ENCODE data around the gene NTSR1. TPM values are rescaled to one million over a fixed set of nuclear protein-coding genes. Genes with fewer than 3 reads are reported as not detected.
"Not testable (repeated sequence)": the region's sequence is repeated elsewhere in the genome, so short reads cannot be mapped to it uniquely, and the experiment has no call there.

The NTSR1 gene
- total RNA-seq, 1 experiment from 2014 or later: 44.1 TPM

- CTCF ChIA-PET: no interaction called here
- TF ChIP-seq CTCF (IDR thresholded peaks at IDR 0.05) (no peak), REST (IDR thresholded peaks at IDR 0.05; ENCODE audit: insufficient read depth in 1 of 2, low read depth in 2 of 2, low read length in 1 of 2) (no peak), POLR2AphosphoS5 (IDR thresholded peaks at IDR 0.05; ENCODE audit: low read depth, low read length) (no peak), TCF7L2 (IDR thresholded peaks at IDR 0.05; ENCODE audit: low read depth, low read length) (no peak), SIN3A (IDR thresholded peaks at IDR 0.05; ENCODE audit: borderline replicate concordance, insufficient read depth, low read depth, low read length) (no peak)
- no peak overlapping the region for H3K4me3 ChIP-seq (ENCODE audit: low read depth in 2 of 2, low read length in 2 of 2)
Measured at GRCh38 chr20:62682912-62683517, 25.6 kb upstream of the NTSR1 start.

GRCh38 chr20:62683660-62684322 is 24.8 kb upstream of the NTSR1 start:
- in situ Hi-C loops (cut with HindIII; ENCODE audit: low pct_unique_long_range_greater_than_20kb, low sequenced_read_pairs): not testable (repeated sequence)

More at GRCh38 chr20:62682912-62683517, 25.6 kb upstream of the NTSR1 start:
- POLR2A ChIA-PET: no interaction called here
- Histone ChIP-seq H3K4me1 (ENCODE audit: control insufficient read depth, insufficient read depth, low read length) (peaks cover 6% of the 10 kb centered on the region), H3K36me3 (ENCODE audit: control insufficient read depth, insufficient read depth, low read length) (no peaks in the 10 kb centered on the region), H3K9me3 (ENCODE audit: control insufficient read depth, insufficient read depth, low read depth, low read length) (peaks cover 9% of the 10 kb centered on the region; the same call in 1 of the 2 replicates), H3K27me3 (ENCODE audit: control insufficient read depth, insufficient read depth, low read length) (no peaks in the 10 kb centered on the region), H3K27ac (ENCODE audit: low read length) (no peak overlapping the region)
- ATAC-seq (no peak), DNase-seq (ENCODE audit: low read depth, low spot score) (no peak)
- intact Hi-C loops (cut with micrococcal nuclease; ENCODE audit: unreplicated experiment) (no loop called here), in situ Hi-C loops (cut with HindIII; ENCODE audit: low pct_unique_long_range_greater_than_20kb, low sequenced_read_pairs) (no loop called here)
- no TSS peak for BruUV-seq (replicated peaks)

GRCh38 chr20:62684981-62685380 is 23.7 kb upstream of the NTSR1 start:
- Histone ChIP-seq H3K27ac (ENCODE audit: low read length) (no peak overlapping the region), H3K27me3 (ENCODE audit: control insufficient read depth, insufficient read depth, low read length) (no peaks in the 10 kb centered on the region), H3K36me3 (ENCODE audit: control insufficient read depth, insufficient read depth, low read length) (no peaks in the 10 kb centered on the region), H3K9me3 (ENCODE audit: control insufficient read depth, insufficient read depth, low read depth, low read length) (peaks cover 5% of the 10 kb centered on the region; the same call in 1 of the 2 replicates), H3K4me3 (ENCODE audit: low read depth in 2 of 2, low read length in 2 of 2) (no peak overlapping the region), H3K4me1 (ENCODE audit: control insufficient read depth, insufficient read depth, low read length) (peaks cover 13% of the 10 kb centered on the region)
- CTCF ChIA-PET: no interaction called here
- ATAC-seq (no peak), DNase-seq (ENCODE audit: low read depth, low spot score) (no peak)
- intact Hi-C loops (cut with micrococcal nuclease; ENCODE audit: unreplicated experiment): no loop called here
- BruUV-seq (replicated peaks): no TSS peak
- in situ Hi-C loops (cut with HindIII; ENCODE audit: low pct_unique_long_range_greater_than_20kb, low sequenced_read_pairs): no loop called here
- TF ChIP-seq POLR2AphosphoS5 (IDR thresholded peaks at IDR 0.05; ENCODE audit: low read depth, low read length) (no peak), CTCF (IDR thresholded peaks at IDR 0.05) (no peak), REST (IDR thresholded peaks at IDR 0.05; ENCODE audit: insufficient read depth in 1 of 2, low read depth in 2 of 2, low read length in 1 of 2) (no peak), TCF7L2 (IDR thresholded peaks at IDR 0.05; ENCODE audit: low read depth, low read length) (no peak), SIN3A (IDR thresholded peaks at IDR 0.05; ENCODE audit: borderline replicate concordance, insufficient read depth, low read depth, low read length) (no peak)
- POLR2A ChIA-PET: interaction anchor here (0.6 kb wide), 1 partner anchor 166 kb away, joined by 6 read pairs; no protein-coding TSS in a partner anchor

More at GRCh38 chr20:62683660-62684322, 24.8 kb upstream of the NTSR1 start:
- ChIA-PET POLR2A (interaction anchor here (0.6 kb wide), 1 partner anchor 111 kb away, joined by 3 read pairs; no protein-coding TSS in a partner anchor), CTCF (interaction anchor here (0.6 kb wide), 1 partner anchor 141 kb away, joined by 6 read pairs; no protein-coding TSS in a partner anchor)
- H3K36me3 ChIP-seq (ENCODE audit: control insufficient read depth, insufficient read depth, low read length); H3K9me3 ChIP-seq (ENCODE audit: control insufficient read depth, insufficient read depth, low read depth, low read length); BruUV-seq (replicated peaks); ATAC-seq; DNase-seq (ENCODE audit: low read depth, low spot score); intact Hi-C loops (cut with micrococcal nuclease; ENCODE audit: unreplicated experiment); H3K27ac ChIP-seq (ENCODE audit: low read length); H3K4me3 ChIP-seq (ENCODE audit: low read depth in 2 of 2, low read length in 2 of 2); H3K27me3 ChIP-seq (ENCODE audit: control insufficient read depth, insufficient read depth, low read length): not testable (repeated sequence)
- H3K4me1 ChIP-seq (ENCODE audit: control insufficient read depth, insufficient read depth, low read length): peaks cover 12% of the 10 kb centered on the region

All from Panc1 (cell line).